Mammary epithelial cell (primary cell): ENCODE results near the gene CSAG1.
"Not testable (repeated sequence)": the region's sequence is repeated elsewhere in the genome, so short reads cannot be mapped to it uniquely, and the experiment has no call there.

Source experiments
- EZH2 ChIP-seq: IDR thresholded peaks from 2 replicates; pipeline ENCODE4 v1.6.1; 2012; ENCODE audit warnings: low read length, inconsistent platforms, borderline replicate concordance
- TF ChIP-seq, protein P1 (sequence below), 2 donors: IDR thresholded peaks in 1 of 2; conservative IDR thresholded peaks in 1 of 2; 2 replicates each; pipeline ENCODE4 v1.5.1; 2011 to 2012; ENCODE audit warnings: inconsistent platforms in 2 of 2, low read length in 2 of 2, mild to moderate bottlenecking in 2 of 2, control low read depth in 1 of 2, low read depth in 1 of 2; ENCODE audit not compliant: insufficient read depth in 1 of 2; ENCODE audit errors: extremely low read depth in 1 of 2

DNA sequence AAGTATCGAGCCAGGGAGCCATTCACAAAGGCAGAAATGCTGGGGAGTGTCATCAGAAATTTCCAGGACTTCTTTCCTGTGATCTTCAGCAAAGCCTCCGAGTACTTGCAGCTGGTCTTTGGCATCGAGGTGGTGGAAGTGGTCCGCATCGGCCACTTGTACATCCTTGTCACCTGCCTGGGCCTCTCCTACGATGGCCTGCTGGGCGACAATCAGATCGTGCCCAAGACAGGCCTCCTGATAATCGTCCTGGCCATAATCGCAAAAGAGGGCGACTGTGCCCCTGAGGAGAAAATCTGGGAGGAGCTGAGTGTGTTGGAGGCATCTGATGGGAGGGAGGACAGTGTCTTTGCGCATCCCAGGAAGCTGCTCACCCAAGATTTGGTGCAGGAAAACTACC lies 3.0 kb upstream of the CSAG1 start:
- TF ChIP-seq, protein P1, sequence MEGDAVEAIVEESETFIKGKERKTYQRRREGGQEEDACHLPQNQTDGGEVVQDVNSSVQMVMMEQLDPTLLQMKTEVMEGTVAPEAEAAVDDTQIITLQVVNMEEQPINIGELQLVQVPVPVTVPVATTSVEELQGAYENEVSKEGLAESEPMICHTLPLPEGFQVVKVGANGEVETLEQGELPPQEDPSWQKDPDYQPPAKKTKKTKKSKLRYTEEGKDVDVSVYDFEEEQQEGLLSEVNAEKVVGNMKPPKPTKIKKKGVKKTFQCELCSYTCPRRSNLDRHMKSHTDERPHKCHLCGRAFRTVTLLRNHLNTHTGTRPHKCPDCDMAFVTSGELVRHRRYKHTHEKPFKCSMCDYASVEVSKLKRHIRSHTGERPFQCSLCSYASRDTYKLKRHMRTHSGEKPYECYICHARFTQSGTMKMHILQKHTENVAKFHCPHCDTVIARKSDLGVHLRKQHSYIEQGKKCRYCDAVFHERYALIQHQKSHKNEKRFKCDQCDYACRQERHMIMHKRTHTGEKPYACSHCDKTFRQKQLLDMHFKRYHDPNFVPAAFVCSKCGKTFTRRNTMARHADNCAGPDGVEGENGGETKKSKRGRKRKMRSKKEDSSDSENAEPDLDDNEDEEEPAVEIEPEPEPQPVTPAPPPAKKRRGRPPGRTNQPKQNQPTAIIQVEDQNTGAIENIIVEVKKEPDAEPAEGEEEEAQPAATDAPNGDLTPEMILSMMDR (conservative IDR thresholded peaks at IDR 0.05 in 1 of 2, IDR thresholded peaks at IDR 0.05 in 1 of 2; ENCODE audit: extremely low read depth in 1 of 2, insufficient read depth in 1 of 2, low read depth in 1 of 2, low read length in 2 of 2): not testable (repeated sequence)
- not testable (repeated sequence) for TF ChIP-seq EZH2
